A549 (cell line): Measurements from ENCODE around the gene NKAIN4. TPM values are rescaled to one million over a fixed set of nuclear protein-coding genes. Genes with fewer than 3 reads are reported as not detected.
A peak's percentile ranks its signal among the peaks of the same experiment; 100 is the strongest.

ENCODE experiments used
- ATAC-seq, 2 experiments: fragments of 200-7000 bp in 1 of 2; fragments of >200 bp in 1 of 2; cut with Nextera tagmentation in 1 of 2; cut with Tn5 transposase in 1 of 2; 3 replicates each; pipeline versions ENCODE4 v1.8.0 to v1.9.1; 2018 to 2020; ENCODE audit warnings: mild to moderate bottlenecking in 1 of 2, moderate library complexity in 1 of 2
- CTCF ChIA-PET: fragments of 300-600 bp; sonication (Branson Sonifier 250); formaldehyde crosslinking; extraction: SDS; loops from one replicate; lab custom pipeline; 2021; ENCODE audit warnings: antibody characterized with exemption, inconsistent platforms; lab: Yijun Ruan, JAX
- POLR2A ChIA-PET: fragments of 350-600 bp; formaldehyde crosslinking; extraction: SDS; loops from one replicate; lab custom pipeline; 2021; ENCODE audit warnings: antibody characterized with exemption, inconsistent platforms; lab: Yijun Ruan, JAX
- DNase-seq, 2 experiments: peaks; one replicate each; pipeline versions ENCODE4 v3.0.0 to v3.0.0-alpha.2; 2011 to 2016; ENCODE audit warnings: low read depth in 1 of 2, low spot score in 1 of 2
- FAIRE-seq: peaks from 2 replicates; lab custom pipeline; 2011; peaks lifted over from hg19 to GRCh38; lab: Jason Lieb, UNC
- H3K27ac ChIP-seq, 2 experiments: fragments of >200 bp; sonication (Bioruptor Twin); formaldehyde crosslinking; 3 replicates each; pipeline ENCODE4 v1.5.1; 2016 to 2017
- H3K4me1 ChIP-seq: fragments of >200 bp; sonication (Bioruptor Twin); formaldehyde crosslinking; 3 replicates; pipeline ENCODE4 v1.6.1; 2016
- H3K4me2 ChIP-seq: fragments of >200 bp; sonication (Bioruptor Twin); formaldehyde crosslinking; 3 replicates; pipeline ENCODE4 v1.6.1; 2016
- H3K4me3 ChIP-seq: fragments of >200 bp; sonication (Bioruptor Twin); formaldehyde crosslinking; 3 replicates; pipeline ENCODE4 v1.5.1; 2016
- H3K9me3 ChIP-seq: fragments of >200 bp; sonication (Bioruptor Twin); formaldehyde crosslinking; 3 replicates; pipeline ENCODE4 v1.6.1; 2016
- BHLHE40 ChIP-seq: IDR thresholded peaks from 2 replicates; pipeline ENCODE4 v1.6.1; 2012; ENCODE audit warnings: low read depth, low read length, inconsistent platforms
- CEBPB ChIP-seq, 2 experiments: fragments of >200 bp in 1 of 2; sonication (Bioruptor Twin) in 1 of 2; formaldehyde crosslinking in 1 of 2; IDR thresholded peaks; 2 replicates each; pipeline ENCODE4 v1.6.1; 2012 to 2016
- EHMT2 ChIP-seq: fragments of 200-600 bp; sonication (generic); IDR thresholded peaks from 2 replicates; pipeline ENCODE4 v1.6.1; 2016; ENCODE audit warnings: antibody characterized with exemption, low read depth, mild to moderate bottlenecking, moderate library complexity
- EP300 ChIP-seq, 2 experiments: fragments of >200 bp; sonication (Bioruptor Twin); formaldehyde crosslinking; IDR thresholded peaks; 2 replicates in 1 of 2; 3 replicates in 1 of 2; pipeline ENCODE4 v1.6.1; 2016 to 2017
- ESRRA ChIP-seq: fragments of 150-350 bp; IDR thresholded peaks from 2 replicates; pipeline ENCODE4 v1.6.1; 2014; ENCODE audit warnings: mild to moderate bottlenecking, low read length, borderline replicate concordance
- FOSB ChIP-seq: fragments of 250-450 bp; sonication (Bioruptor Pico); IDR thresholded peaks from 2 replicates; pipeline ENCODE4 v1.5.0; 2020; ENCODE audit warnings: mild to moderate bottlenecking, moderate library complexity
- HEYL ChIP-seq: fragments of 250-450 bp; sonication (Bioruptor Pico); IDR thresholded peaks from 2 replicates; pipeline ENCODE4 v1.8.0; 2021; ENCODE audit warnings: mild to moderate bottlenecking, moderate library complexity
- KDM5A ChIP-seq: fragments of 200-600 bp; sonication (generic); IDR thresholded peaks from 2 replicates; pipeline ENCODE4 v1.6.1; 2016; ENCODE audit warnings: antibody characterized with exemption, mild to moderate bottlenecking
- NR3C1 ChIP-seq: fragments of >200 bp; sonication (Bioruptor Twin); formaldehyde crosslinking; IDR thresholded peaks from 3 replicates; pipeline ENCODE4 v1.6.1; 2017
- PHF8 ChIP-seq: fragments of 200-600 bp; sonication (generic); IDR thresholded peaks from 2 replicates; pipeline ENCODE4 v1.6.1; 2016; ENCODE audit warnings: low read depth, mild to moderate bottlenecking, antibody characterized with exemption, moderate library complexity, borderline replicate concordance
- POLR2A ChIP-seq: IDR thresholded peaks from 2 replicates; pipeline ENCODE4 v1.6.1; 2012; ENCODE audit warnings: mild to moderate bottlenecking, low read length
- POLR2AphosphoS2 ChIP-seq: conservative IDR thresholded peaks from 2 replicates; pipeline ENCODE4 v1.6.1; 2012; ENCODE audit warnings: low read length, improper control_type of control experiment, inconsistent platforms
- RAD21 ChIP-seq, 2 experiments: fragments of >200 bp in 1 of 2; sonication (Bioruptor Twin) in 1 of 2; formaldehyde crosslinking in 1 of 2; IDR thresholded peaks in 1 of 2; conservative IDR thresholded peaks in 1 of 2; 2 replicates in 1 of 2; 3 replicates in 1 of 2; pipeline ENCODE4 v1.6.1; 2012 to 2018; ENCODE audit warnings: inconsistent platforms in 1 of 2
- REST ChIP-seq: fragments of 200-600 bp; sonication (generic); IDR thresholded peaks from 2 replicates; pipeline ENCODE4 v1.6.1; 2016; ENCODE audit warnings: antibody characterized with exemption, mild to moderate bottlenecking, moderate library complexity
- RNF2 ChIP-seq: fragments of 200-600 bp; sonication (generic); IDR thresholded peaks from 2 replicates; pipeline ENCODE4 v1.6.1; 2016; ENCODE audit warnings: low read depth, mild to moderate bottlenecking, antibody characterized with exemption, moderate library complexity, borderline replicate concordance
- SMC3 ChIP-seq: fragments of >200 bp; sonication (Bioruptor Twin); formaldehyde crosslinking; IDR thresholded peaks from 3 replicates; pipeline ENCODE4 v1.6.1; 2018; ENCODE audit warnings: inconsistent platforms
- SREBF2 ChIP-seq: fragments of 450-650 bp; IDR thresholded peaks from 2 replicates; pipeline ENCODE4 v1.6.1; 2014; ENCODE audit warnings: mild to moderate bottlenecking, moderate library complexity
- TP53 ChIP-seq: fragments of 250-450 bp; sonication (Bioruptor Pico); IDR thresholded peaks from 2 replicates; pipeline ENCODE4 v1.5.0; 2021; ENCODE audit warnings: mild to moderate bottlenecking, moderate library complexity
- ZNF302 ChIP-seq: fragments of 250-450 bp; sonication (Bioruptor Pico); IDR thresholded peaks from 2 replicates; pipeline ENCODE4 v1.9.0; 2021; ENCODE audit warnings: inconsistent platforms, mild to moderate bottlenecking, moderate library complexity
- WGBS: methylation state at CpG from one replicate; pipeline ENCODE4 v1.1.6; 2017; ENCODE audit errors: missing lambda C conversion rate; 5-methylcytosine and 5-hydroxymethylcytosine counted together
- polyA plus RNA-seq, 4 experiments: library from polyadenylated mRNA; depleted of rRNA in 3 of 4; stranded (reverse); fragments of >200 nt; fragmentation: RNase III in 1 of 4; extraction: RNeasy Plus Mini Kit Qiagen cat#74134 plus additional on column Dnase treatment in 1 of 4; gene quantifications; 2 replicates in 3 of 4; 3 replicates in 1 of 4; pipeline ENCODE4 v1.2.3, GENCODE V29; 2011 to 2017
- TF ChIP-seq, protein P1 (sequence below): fragments of 450-650 bp; IDR thresholded peaks from 2 replicates; pipeline ENCODE4 v1.6.1; 2014; ENCODE audit warnings: antibody characterized with exemption
- TF ChIP-seq, protein P2 (sequence below): fragments of 250-450 bp; sonication (Bioruptor Pico); IDR thresholded peaks from 2 replicates; pipeline ENCODE4 v1.5.0; 2020; ENCODE audit warnings: low read depth, mild to moderate bottlenecking, moderate library complexity
- TF ChIP-seq, protein P3 (sequence below): fragments of >200 bp; sonication (Bioruptor Twin); formaldehyde crosslinking; IDR thresholded peaks from 2 replicates; pipeline ENCODE4 v1.6.1; 2016

NKAIN4 gene
- polyA plus RNA-seq, 2 of the 4 experiments (the other 2 are of a cell fraction) = 5.8 to 9.7 TPM

DNA sequence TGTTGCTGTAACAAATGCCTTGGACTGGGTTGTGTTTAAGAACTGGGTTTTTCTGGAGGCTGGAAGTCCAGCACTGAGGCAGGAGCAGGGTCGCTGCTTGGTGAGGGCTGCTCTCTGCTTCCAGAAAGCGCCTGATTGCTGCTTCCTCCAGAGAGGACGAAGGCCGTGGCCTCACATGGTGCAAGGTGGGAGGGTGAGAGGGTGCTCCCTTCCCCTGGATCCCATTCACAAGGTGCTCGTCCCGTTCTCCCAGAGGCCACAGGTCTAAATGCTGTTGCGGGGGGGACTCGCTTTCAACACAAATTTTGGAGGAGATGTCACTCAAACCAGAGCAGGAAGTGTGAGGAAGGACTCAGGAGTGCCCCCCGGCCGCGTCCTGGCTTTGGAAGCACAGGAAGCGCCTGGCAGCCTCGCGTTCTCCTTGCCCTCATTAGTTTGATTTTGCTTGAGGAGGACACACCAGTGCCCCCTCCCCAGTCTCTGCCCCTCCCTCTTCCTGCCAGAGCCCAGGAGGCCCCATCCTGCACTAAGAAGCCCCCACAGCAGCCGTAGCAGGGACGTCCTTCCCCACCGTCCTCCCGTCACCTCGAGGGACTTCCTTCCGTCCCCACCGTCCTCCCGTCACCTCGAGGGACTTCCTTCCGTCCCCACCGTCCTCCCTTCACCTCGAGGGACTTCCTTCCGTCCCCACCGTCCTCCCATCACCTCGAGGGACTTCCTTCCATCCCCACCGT, 7.7 kb upstream of the NKAIN4 start:
- ATAC-seq (no peak), FAIRE-seq (no peak), DNase-seq (no peak)
- no peaks in the 10 kb centered on the region for H3K9me3 ChIP-seq
- TF ChIP-seq FOSB (CRISPR knock-in tag) = no peak
- TF ChIP-seq POLR2A = no peak
- TF ChIP-seq PHF8 = no peak
- no peak for TF ChIP-seq EP300 (IDR thresholded peaks at IDR 0.05)
- TF ChIP-seq SMC3 = no peak
- no peak for TF ChIP-seq KDM5A
- TF ChIP-seq REST = no peak
- no peak for TF ChIP-seq EHMT2
- TF ChIP-seq TP53 (CRISPR knock-in tag) = no peak
- no peak for TF ChIP-seq NR3C1
- TF ChIP-seq POLR2AphosphoS2 = no peak
- TF ChIP-seq CEBPB (IDR thresholded peaks at IDR 0.05) = no peak
- no peak for TF ChIP-seq HEYL (CRISPR knock-in tag)
- no peak for TF ChIP-seq BHLHE40
- no peak for TF ChIP-seq ESRRA
- TF ChIP-seq, protein P1, sequence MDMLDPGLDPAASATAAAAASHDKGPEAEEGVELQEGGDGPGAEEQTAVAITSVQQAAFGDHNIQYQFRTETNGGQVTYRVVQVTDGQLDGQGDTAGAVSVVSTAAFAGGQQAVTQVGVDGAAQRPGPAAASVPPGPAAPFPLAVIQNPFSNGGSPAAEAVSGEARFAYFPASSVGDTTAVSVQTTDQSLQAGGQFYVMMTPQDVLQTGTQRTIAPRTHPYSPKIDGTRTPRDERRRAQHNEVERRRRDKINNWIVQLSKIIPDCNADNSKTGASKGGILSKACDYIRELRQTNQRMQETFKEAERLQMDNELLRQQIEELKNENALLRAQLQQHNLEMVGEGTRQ = no peak
- TF ChIP-seq ZNF302 (CRISPR knock-in tag) = no peak
- TF ChIP-seq, protein P2, sequence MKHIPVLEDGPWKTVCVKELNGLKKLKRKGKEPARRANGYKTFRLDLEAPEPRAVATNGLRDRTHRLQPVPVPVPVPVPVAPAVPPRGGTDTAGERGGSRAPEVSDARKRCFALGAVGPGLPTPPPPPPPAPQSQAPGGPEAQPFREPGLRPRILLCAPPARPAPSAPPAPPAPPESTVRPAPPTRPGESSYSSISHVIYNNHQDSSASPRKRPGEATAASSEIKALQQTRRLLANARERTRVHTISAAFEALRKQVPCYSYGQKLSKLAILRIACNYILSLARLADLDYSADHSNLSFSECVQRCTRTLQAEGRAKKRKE = no peak
- TF ChIP-seq RAD21 (conservative IDR thresholded peaks at IDR 0.05 in 1 of 2, IDR thresholded peaks at IDR 0.05 in 1 of 2) = no peak
- TF ChIP-seq SREBF2 = no peak
- H3K4me3 ChIP-seq = no peak overlapping the region
- CTCF ChIA-PET = interaction anchor here (4.4 kb wide), 1 partner anchor 38 kb away, joined by 48 read pairs; no protein-coding TSS in a partner anchor
- POLR2A ChIA-PET = no interaction called here
- 76% methylated on average over 30 of the region's 30 CpGs for WGBS
- no peak overlapping the region for H3K4me2 ChIP-seq
- peaks cover 12% of the 10 kb centered on the region; the same call in 1 of the 3 replicates for H3K4me1 ChIP-seq
- H3K27ac ChIP-seq = peak overlapping the region in 1 of 2 experiments; percentile 53; a peak in 2 of 6 replicates

DNA sequence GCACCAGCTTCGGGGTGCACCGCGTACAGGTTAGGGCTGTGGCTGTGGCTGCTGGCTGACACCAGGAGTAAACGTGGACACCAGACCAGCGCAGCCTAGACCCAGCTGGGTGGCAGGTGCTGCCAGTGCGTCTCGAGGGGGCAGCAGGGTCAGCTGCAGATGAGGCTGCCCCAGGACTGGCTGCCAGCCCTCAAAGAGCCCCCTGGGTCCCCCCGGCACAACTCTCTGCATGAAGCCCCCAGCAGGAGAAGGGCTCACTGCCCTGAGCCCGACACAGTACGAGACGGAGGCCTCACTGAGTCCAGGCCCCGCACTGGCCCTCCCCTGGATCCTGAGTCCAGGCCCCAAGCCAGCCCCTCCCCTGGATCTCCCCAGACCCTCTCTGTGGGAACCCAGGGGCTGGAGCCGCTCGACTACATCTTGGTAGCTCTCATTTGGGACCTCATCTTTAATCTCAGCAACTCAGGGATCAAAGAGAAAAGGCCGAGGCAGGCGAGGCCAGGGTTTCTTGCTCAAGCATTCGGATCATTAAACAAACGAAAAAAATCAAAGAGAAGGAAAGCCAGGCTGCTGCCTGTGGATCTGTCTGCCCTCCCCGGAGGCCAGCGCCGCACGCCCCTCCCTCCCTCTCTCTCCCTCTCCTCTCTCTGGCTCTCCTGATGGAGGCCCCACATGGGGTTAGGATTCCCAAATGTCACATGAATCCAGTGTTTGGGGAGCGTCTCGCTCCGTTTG, 7.0 kb upstream of the NKAIN4 start:
- POLR2A ChIA-PET = no interaction called here
- ATAC-seq (peak in 1 of 2 experiments; percentile 33; a peak in 3 of 6 replicates), DNase-seq (no peak), FAIRE-seq (no peak)
- Histone ChIP-seq H3K4me1 (peaks cover 12% of the 10 kb centered on the region; the same call in 1 of the 3 replicates), H3K27ac (peak overlapping the region in 1 of 2 experiments; percentile 53; a peak in 3 of 6 replicates), H3K4me2 (no peak overlapping the region), H3K4me3 (no peak overlapping the region), H3K9me3 (no peaks in the 10 kb centered on the region)
- TF ChIP-seq, protein P3, sequence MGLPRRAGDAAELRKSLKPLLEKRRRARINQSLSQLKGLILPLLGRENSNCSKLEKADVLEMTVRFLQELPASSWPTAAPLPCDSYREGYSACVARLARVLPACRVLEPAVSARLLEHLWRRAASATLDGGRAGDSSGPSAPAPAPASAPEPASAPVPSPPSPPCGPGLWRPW = no peak
- TF ChIP-seq RNF2 = no peak
- 72% methylated on average over 23 of the region's 25 CpGs for WGBS
- CTCF ChIA-PET = interaction anchor here (1.1 to 4.4 kb wide), 4 partner anchors 9 to 38 kb away, joined by 3 to 48 read pairs (median 4); no protein-coding TSS in a partner anchor
